Measurements from ENCODE around the gene MRPS18A.
"Not testable (repeated sequence)": the region's sequence is repeated elsewhere in the genome, so short reads cannot be mapped to it uniquely, and the experiment has no call there.

Gene MRPS18A

GRCh38 chr6:43635387-43636307 lies 51.9 kb downstream of the MRPS18A start, which contains the start of gene MAD2L1BP:
TSS of gene MAD2L1BP (plus strand) at chr6:43635840. CDS start at chr6:43635876, 36 bp downstream.
- TF ChIP-seq FOXA1 (IDR thresholded peaks at IDR 0.05), result no peak
- TF ChIP-seq PKNOX1 (IDR thresholded peaks at IDR 0.05), result no peak
- TF ChIP-seq SP1 (IDR thresholded peaks at IDR 0.05), result no peak
- no peak for TF ChIP-seq CTBP1 (IDR thresholded peaks at IDR 0.05; ENCODE audit: borderline replicate concordance)
- TF ChIP-seq SUZ12 (IDR thresholded peaks at IDR 0.05), result no peak
- TF ChIP-seq ARNT (IDR thresholded peaks at IDR 0.05), result no peak
- TF ChIP-seq FOXK2 (IDR thresholded peaks at IDR 0.05), result no peak
- no peak for TF ChIP-seq FOXM1 (IDR thresholded peaks at IDR 0.05; ENCODE audit: borderline replicate concordance)
- TF ChIP-seq ZNF384 (IDR thresholded peaks at IDR 0.05), result no peak
- no peak for TF ChIP-seq NFRKB (IDR thresholded peaks at IDR 0.05)
- TF ChIP-seq TARDBP (IDR thresholded peaks at IDR 0.05), result no peak
- TF ChIP-seq LEF1 (IDR thresholded peaks at IDR 0.05; ENCODE audit: borderline replicate concordance), result no peak
- TF ChIP-seq BHLHE40 (IDR thresholded peaks at IDR 0.05; ENCODE audit: borderline replicate concordance), result no peak
- TF ChIP-seq HDGF (IDR thresholded peaks at IDR 0.05; ENCODE audit: borderline replicate concordance), result no peak
- TF ChIP-seq L3MBTL2 (conservative IDR thresholded peaks at IDR 0.05), result peak; percentile 82
- TF ChIP-seq ELF4 (IDR thresholded peaks at IDR 0.05), result peak; percentile 85
- ChIA-PET POLR2A (interaction anchor here (0.6 to 2.4 kb wide), 24 partner anchors 8 to 464 kb away, joined by 3 to 44 read pairs (median 3); partner anchors contain the start of genes POLH, RSPH9 and XPO5), CTCF (no interaction called here)
- DNase-seq (ENCODE audit: extremely low spot score), result peak; percentile 86

GRCh38 chr6:43634702-43635303 lies 52.8 kb downstream of the MRPS18A start:
- no peak for DNase-seq (ENCODE audit: extremely low spot score)
- ChIA-PET CTCF (no interaction called here), POLR2A (interaction anchor here (0.6 to 2.4 kb wide), 22 partner anchors 7 to 463 kb away, joined by 3 to 44 read pairs (median 3); partner anchors contain the start of genes POLH, RSPH9 and XPO5)
- TF ChIP-seq BHLHE40 (IDR thresholded peaks at IDR 0.05; ENCODE audit: borderline replicate concordance), result no peak
- TF ChIP-seq ELF4 (IDR thresholded peaks at IDR 0.05), result no peak
- no peak for TF ChIP-seq TARDBP (IDR thresholded peaks at IDR 0.05)
- no peak for TF ChIP-seq LEF1 (IDR thresholded peaks at IDR 0.05; ENCODE audit: borderline replicate concordance)

- CTCF ChIA-PET; POLR2A ChIA-PET; DNase-seq (ENCODE audit: extremely low spot score): not testable (repeated sequence)
Observed at GRCh38 chr6:43633002-43633401, 54.6 kb downstream of the MRPS18A start.

- DNase-seq (ENCODE audit: extremely low spot score), result no peak
- TF ChIP-seq FOXA1 (IDR thresholded peaks at IDR 0.05) (no peak), NFRKB (IDR thresholded peaks at IDR 0.05) (no peak), FOXM1 (IDR thresholded peaks at IDR 0.05; ENCODE audit: borderline replicate concordance) (no peak), L3MBTL2 (conservative IDR thresholded peaks at IDR 0.05) (no peak), TARDBP (IDR thresholded peaks at IDR 0.05) (no peak), ELF4 (IDR thresholded peaks at IDR 0.05) (no peak), BHLHE40 (IDR thresholded peaks at IDR 0.05; ENCODE audit: borderline replicate concordance) (no peak), SP1 (IDR thresholded peaks at IDR 0.05) (no peak), ZNF384 (IDR thresholded peaks at IDR 0.05) (no peak), SUZ12 (IDR thresholded peaks at IDR 0.05) (no peak), HDGF (IDR thresholded peaks at IDR 0.05; ENCODE audit: borderline replicate concordance) (no peak), FOXK2 (IDR thresholded peaks at IDR 0.05) (no peak), LEF1 (IDR thresholded peaks at IDR 0.05; ENCODE audit: borderline replicate concordance) (no peak), ARNT (IDR thresholded peaks at IDR 0.05) (no peak), PKNOX1 (IDR thresholded peaks at IDR 0.05) (no peak), CTBP1 (IDR thresholded peaks at IDR 0.05; ENCODE audit: borderline replicate concordance) (no peak)
- ChIA-PET CTCF (interaction anchor here (1.1 kb wide), 1 partner anchor 39 kb away, joined by 3 read pairs; no protein-coding TSS in a partner anchor), POLR2A (interaction anchor here (2.1 to 2.3 kb wide), 2 partner anchors 12 to 36 kb away, joined by 13 to 32 read pairs; no protein-coding TSS in a partner anchor)
Observed at GRCh38 chr6:43630980-43631619, 56.5 kb downstream of the MRPS18A start.

- peak; percentile 92 for DNase-seq (ENCODE audit: extremely low spot score)
- ChIA-PET POLR2A (interaction anchor here (0.6 to 2.3 kb wide), 39 partner anchors 9 to 860 kb away, joined by 3 to 32 read pairs (median 4); partner anchors contain the start of genes HSP90AB1, POLH, RSPH9 and VEGFA), CTCF (interaction anchor here (0.6 to 0.8 kb wide), 3 partner anchors 21 to 422 kb away, joined by 3 to 4 read pairs (median 3); no protein-coding TSS in a partner anchor)
- TF ChIP-seq L3MBTL2 (conservative IDR thresholded peaks at IDR 0.05), result peak; percentile 97
- TF ChIP-seq ELF4 (IDR thresholded peaks at IDR 0.05), result no peak; the same call in 1 of the 2 replicates
Observed at GRCh38 chr6:43629505-43630300, 57.9 kb downstream of the MRPS18A start.

Data from HEK293T (cell line).